CD4-positive, alpha-beta T cell treated with Interferon gamma for 1 hour (primary cell): ENCODE measurements around the gene LIN52.

Experiments used
- DNase-seq: peaks from one replicate; pipeline ENCODE4 v3.0.0-alpha.2; 2020

LIN52 gene

GRCh38 chr14:74084277-74085046 is at the start of gene LIN52, which contains the start of gene ALDH6A1:
LIN52 (plus strand) TSS chr14:74084956; CDS start chr14:74084975, 19 bp downstream.
ALDH6A1 (minus strand) TSS chr14:74084453; CDS start chr14:74084394, 59 bp downstream.
- peak; percentile 100 for DNase-seq

- no peak for DNase-seq
These were observed 49.2 kb upstream of the LIN52 start for GRCh38 chr14:74035556-74035955.

GRCh38 chr14:74038020-74038859 is 46.5 kb upstream of the LIN52 start:
- DNase-seq = no peak

- DNase-seq = no peak
These were observed 42.5 kb upstream of the LIN52 start for GRCh38 chr14:74042296-74042695.

GRCh38 chr14:74045522-74045921 is 39.2 kb upstream of the LIN52 start:
- no peak for DNase-seq

GRCh38 chr14:74048281-74048680 is 36.5 kb upstream of the LIN52 start:
- no peak for DNase-seq

- no peak for DNase-seq
These were observed 34.8 kb upstream of the LIN52 start for GRCh38 chr14:74049876-74050495.

GRCh38 chr14:74062809-74063150 is 22.0 kb upstream of the LIN52 start:
- no peak for DNase-seq

GRCh38 chr14:74064426-74064825 is 20.3 kb upstream of the LIN52 start:
- no peak for DNase-seq

GRCh38 chr14:74064883-74065282 is 19.9 kb upstream of the LIN52 start:
- no peak for DNase-seq

GRCh38 chr14:74065746-74066575 is 18.8 kb upstream of the LIN52 start:
- DNase-seq = no peak

GRCh38 chr14:74077401-74077800 is 7.4 kb upstream of the LIN52 start:
- DNase-seq = no peak

GRCh38 chr14:74080820-74081460 is 3.8 kb upstream of the LIN52 start:
- DNase-seq = no peak

GRCh38 chr14:74081491-74081890 is 3.3 kb upstream of the LIN52 start:
- DNase-seq = no peak

- no peak for DNase-seq
These were observed 1.6 kb upstream of the LIN52 start for GRCh38 chr14:74083161-74083560.

- DNase-seq = no peak
These were observed 926 bp upstream of the LIN52 start for GRCh38 chr14:74083784-74084276.

GRCh38 chr14:74085047-74085637 is 386 bp downstream of the LIN52 start:
- no peak for DNase-seq

GRCh38 chr14:74085828-74086227 is 1.1 kb downstream of the LIN52 start:
- DNase-seq = no peak

- no peak for DNase-seq
These were observed 4.7 kb downstream of the LIN52 start for GRCh38 chr14:74089251-74090020.

- no peak for DNase-seq
These were observed 20.6 kb downstream of the LIN52 start for GRCh38 chr14:74105381-74105780.

GRCh38 chr14:74109369-74109768 is 24.6 kb downstream of the LIN52 start:
- no peak for DNase-seq
